GM12801 (cell line): ENCODE measurements around the gene SYNGAP1.

Source experiments
- CTCF ChIP-seq: IDR thresholded peaks from one replicate; pipeline ENCODE4 v1.5.1; 2011; ENCODE audit warnings: control low read depth; ENCODE audit not compliant: insufficient read length; ENCODE audit errors: extremely low read depth

SYNGAP1 gene

DNA sequence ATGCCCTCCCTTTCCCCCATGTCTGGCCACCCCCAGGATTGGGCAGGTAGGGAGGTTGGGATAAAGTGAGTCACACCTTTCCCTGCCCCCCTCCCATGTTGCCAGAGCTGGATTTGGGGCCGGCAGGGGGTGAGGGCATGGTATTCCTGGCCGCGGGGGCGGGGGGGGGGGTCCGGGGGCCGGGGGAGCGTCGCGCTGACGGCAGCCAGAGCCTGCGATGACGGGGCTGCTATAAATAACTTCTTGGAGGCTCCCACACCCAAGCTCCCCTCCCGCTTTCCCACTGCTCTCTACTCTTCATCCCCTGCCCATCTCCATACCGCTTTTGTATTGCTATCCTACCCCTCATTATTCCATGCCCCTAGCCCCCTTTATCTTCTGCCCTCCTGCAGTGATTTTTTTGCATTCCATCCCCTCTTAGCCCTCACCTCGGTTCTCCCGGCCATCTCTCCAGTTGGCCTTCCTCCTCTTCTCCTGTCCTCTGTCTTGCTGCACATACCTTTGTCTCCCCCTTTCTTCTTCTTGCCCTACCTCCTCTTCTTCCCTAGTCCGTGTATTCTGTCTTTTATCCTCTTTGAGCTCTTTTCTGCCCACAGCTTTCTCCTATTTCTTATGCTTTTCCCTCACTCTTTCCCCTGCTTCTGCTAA is 13.8 kb downstream of the SYNGAP1 start:
- TF ChIP-seq CTCF, result no peak

DNA sequence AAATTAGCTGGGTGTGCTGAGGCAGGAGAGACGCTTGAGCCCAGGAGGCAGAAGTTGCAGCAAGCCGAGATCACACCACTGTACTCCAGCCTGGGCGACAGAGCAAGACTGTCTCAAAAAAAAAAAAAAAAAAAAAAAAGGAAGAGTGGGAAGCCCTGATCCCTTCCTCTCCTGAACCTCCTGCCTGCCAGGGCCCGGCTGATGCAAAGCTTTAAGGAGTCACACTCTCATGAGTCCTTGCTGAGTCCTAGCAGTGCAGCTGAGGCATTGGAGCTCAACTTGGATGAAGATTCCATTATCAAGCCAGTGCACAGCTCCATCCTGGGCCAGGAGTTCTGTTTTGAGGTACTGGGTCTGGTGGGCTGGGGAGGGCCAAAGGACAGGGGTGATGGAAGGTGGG is 15.1 kb downstream of the SYNGAP1 start:
- no peak for TF ChIP-seq CTCF

GRCh38 chr6:33437666-33438065 is 17.8 kb downstream of the SYNGAP1 start:
- TF ChIP-seq CTCF, result no peak

- TF ChIP-seq CTCF, result no peak
Observed at GRCh38 chr6:33438978-33439594, 19.2 kb downstream of the SYNGAP1 start.

DNA sequence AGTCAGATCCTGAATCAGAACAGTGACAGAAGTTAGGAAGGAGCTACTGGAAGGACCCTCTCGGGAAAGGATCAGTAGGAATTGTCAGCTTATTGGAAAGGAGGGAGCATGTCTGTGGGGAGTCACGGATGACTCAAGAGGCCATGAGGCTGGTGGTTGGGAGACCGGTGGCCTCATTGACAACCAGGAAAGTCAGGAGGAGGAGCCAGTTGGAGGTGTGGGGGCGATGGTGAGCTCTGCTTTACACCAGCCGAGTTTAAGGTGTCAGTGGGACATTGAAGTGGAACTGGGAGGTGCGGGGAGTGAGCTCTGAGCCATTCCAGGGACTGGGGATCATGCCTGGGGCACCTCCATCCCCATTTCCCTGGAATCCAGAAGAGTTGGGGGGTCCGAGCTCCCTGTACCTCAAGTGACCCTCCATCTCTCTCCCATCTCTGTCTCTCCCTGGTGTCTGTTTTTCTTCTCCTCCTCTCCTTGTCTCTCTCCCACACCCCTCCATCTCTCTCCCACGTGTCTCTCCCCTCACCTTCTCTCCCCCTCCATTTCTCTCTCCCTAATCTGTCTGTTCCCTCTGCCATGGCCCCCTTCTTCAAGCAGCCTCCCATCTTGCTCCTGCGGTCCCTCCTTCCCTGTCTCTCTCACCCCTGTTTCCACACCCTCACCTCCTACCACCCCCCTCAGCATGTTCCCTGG is 20.2 kb downstream of the SYNGAP1 start:
- no peak for TF ChIP-seq CTCF

DNA sequence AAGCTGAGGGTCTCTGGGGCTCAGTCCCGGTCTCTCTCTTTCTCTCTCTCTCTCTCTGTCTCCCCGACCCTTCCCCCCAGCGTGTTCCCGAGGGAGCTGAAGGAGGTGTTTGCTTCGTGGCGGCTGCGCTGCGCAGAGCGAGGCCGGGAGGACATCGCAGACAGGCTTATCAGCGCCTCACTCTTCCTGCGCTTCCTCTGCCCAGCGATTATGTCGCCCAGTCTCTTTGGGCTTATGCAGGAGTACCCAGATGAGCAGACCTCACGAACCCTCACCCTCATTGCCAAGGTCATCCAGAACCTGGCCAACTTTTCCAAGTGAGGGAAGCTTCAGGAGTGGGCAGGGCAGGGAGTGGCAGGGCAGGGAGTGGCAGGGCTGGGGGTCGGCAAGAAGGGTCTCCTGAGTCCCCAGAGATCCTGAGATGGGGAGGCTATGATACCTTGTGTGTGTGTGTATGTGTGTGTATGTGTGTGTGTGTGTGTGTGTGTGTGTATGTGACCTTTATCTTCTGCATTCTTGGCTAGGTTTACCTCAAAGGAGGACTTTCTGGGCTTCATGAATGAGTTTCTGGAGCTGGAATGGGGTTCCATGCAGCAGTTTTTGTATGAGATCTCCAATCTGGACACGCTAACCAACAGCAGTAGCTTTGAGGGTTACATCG is 20.9 kb downstream of the SYNGAP1 start:
- TF ChIP-seq CTCF, result no peak

DNA sequence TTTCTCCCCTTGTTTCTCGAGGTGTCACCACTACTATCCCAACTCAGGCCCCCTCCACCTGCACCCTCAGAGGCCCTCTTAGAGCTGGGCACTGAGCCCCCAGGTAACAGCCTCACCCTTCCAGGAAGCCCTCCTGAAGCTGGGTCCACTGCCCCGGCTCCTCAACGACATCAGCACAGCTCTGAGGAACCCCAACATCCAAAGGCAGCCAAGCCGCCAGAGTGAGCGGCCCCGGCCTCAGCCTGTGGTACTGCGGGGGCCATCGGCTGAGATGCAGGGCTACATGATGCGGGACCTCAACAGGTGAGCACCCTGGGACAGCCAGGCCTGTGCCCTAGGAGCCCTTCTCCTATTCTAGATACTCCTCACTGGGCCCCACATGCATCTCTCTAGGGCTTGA is 21.6 kb downstream of the SYNGAP1 start:
- TF ChIP-seq CTCF, result no peak
